SH-SY5Y (cell line): ENCODE data around the gene CT45A6.
"Not testable (repeated sequence)": the region's sequence is repeated elsewhere in the genome, so short reads cannot be mapped to it uniquely, and the experiment has no call there.

Experiments
- GATA2 ChIP-seq: IDR thresholded peaks from 2 replicates; pipeline ENCODE4 v1.6.1; 2011; ENCODE audit warnings: mild to moderate bottlenecking, low read depth, low read length
- GATA3 ChIP-seq: IDR thresholded peaks from 2 replicates; pipeline ENCODE4 v1.6.1; 2011; ENCODE audit warnings: low read depth, mild to moderate bottlenecking, low read length, moderate library complexity

DNA sequence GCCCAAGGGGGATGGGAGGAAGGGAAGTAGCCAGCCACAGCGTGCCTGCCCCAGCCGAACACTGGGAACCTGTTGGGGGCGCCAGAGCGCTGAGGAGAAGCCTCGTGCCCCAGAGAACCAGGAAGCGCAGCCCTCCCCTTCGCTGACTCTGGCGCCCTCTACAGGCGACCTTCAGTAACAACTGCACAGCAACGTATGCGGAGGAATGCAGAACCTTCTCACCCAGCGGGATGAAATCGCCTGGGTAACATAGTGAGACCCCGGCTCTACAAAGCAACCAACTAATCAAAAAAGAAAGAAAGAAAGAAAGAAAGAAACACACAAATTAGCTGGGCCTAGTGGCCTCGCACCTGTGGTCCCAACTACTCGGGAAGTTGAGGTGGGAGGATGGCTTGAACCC lies at the start of gene CT45A6:
- TF ChIP-seq GATA3, GATA2: not testable (repeated sequence)
